ENCODE results near the gene IFT25. TPM values are rescaled to one million over a fixed set of nuclear protein-coding genes. Genes with fewer than 3 reads are reported as not detected.

IFT25 gene
- total RNA-seq, 1 donor from 2014 or later: 35.4 TPM

DNA sequence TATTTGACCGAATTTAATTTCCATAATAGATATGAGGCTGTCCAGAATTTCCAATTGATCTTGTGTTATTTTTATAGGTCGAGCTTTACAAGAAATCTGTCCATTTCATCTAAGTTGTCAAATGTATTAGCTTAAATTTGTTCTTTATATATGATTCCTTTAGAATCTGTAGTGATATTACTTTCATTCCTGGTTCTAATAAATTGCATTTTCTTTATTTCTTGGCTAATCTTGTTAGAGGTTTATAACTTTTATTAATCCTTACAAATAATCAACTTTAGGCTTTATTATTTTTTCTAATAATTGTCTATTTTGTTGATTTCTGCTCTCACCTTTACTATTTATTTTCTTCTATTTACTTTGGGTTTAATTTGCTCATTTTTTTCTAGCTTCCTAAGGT is 14.0 kb downstream of the IFT25 start:
- Mint-ChIP-seq H3K9me3 (ENCODE audit: low read depth) (peaks cover 3% of the 10 kb centered on the region), H3K36me3 (ENCODE audit: insufficient read depth) (peaks cover 32% of the 10 kb centered on the region), H3K4me3 (ENCODE audit: low read depth) (no peak overlapping the region), H3K27ac (no peak overlapping the region), H3K4me1 (ENCODE audit: low read depth) (no peaks in the 10 kb centered on the region), H3K27me3 (no peaks in the 10 kb centered on the region)
- no peak for DNase-seq (ENCODE audit: low spot score, unreplicated experiment)
- no peak for TF ChIP-seq CTCF (IDR thresholded peaks at IDR 0.05; ENCODE audit: unreplicated experiment)

- Mint-ChIP-seq H3K27me3 (no peaks in the 10 kb centered on the region), H3K27ac (no peak overlapping the region), H3K4me3 (ENCODE audit: low read depth) (no peak overlapping the region), H3K36me3 (ENCODE audit: insufficient read depth) (peaks cover 32% of the 10 kb centered on the region), H3K4me1 (ENCODE audit: low read depth) (no peaks in the 10 kb centered on the region), H3K9me3 (ENCODE audit: low read depth) (peaks cover 3% of the 10 kb centered on the region)
- DNase-seq (ENCODE audit: low spot score, unreplicated experiment): no peak
- TF ChIP-seq CTCF (IDR thresholded peaks at IDR 0.05; ENCODE audit: unreplicated experiment): no peak
These were observed 14.6 kb downstream of the IFT25 start for GRCh38 chr1:53930932-53931331.

- Mint-ChIP-seq H3K27ac (no peak overlapping the region), H3K27me3 (no peaks in the 10 kb centered on the region), H3K9me3 (ENCODE audit: low read depth) (no peaks in the 10 kb centered on the region), H3K4me3 (ENCODE audit: low read depth) (no peak overlapping the region), H3K36me3 (ENCODE audit: insufficient read depth) (peaks cover 27% of the 10 kb centered on the region), H3K4me1 (ENCODE audit: low read depth) (no peaks in the 10 kb centered on the region)
- TF ChIP-seq CTCF (IDR thresholded peaks at IDR 0.05; ENCODE audit: unreplicated experiment): no peak
- DNase-seq (ENCODE audit: low spot score, unreplicated experiment): no peak
These were observed 16.1 kb downstream of the IFT25 start for GRCh38 chr1:53929246-53929960.

- DNase-seq (ENCODE audit: low spot score, unreplicated experiment): no peak
- Mint-ChIP-seq H3K4me1 (ENCODE audit: low read depth) (no peaks in the 10 kb centered on the region), H3K4me3 (ENCODE audit: low read depth) (no peak overlapping the region), H3K27ac (no peak overlapping the region), H3K9me3 (ENCODE audit: low read depth) (no peaks in the 10 kb centered on the region), H3K36me3 (ENCODE audit: insufficient read depth) (peaks cover 16% of the 10 kb centered on the region), H3K27me3 (no peaks in the 10 kb centered on the region)
- no peak for TF ChIP-seq CTCF (IDR thresholded peaks at IDR 0.05; ENCODE audit: unreplicated experiment)
These were observed 18.1 kb downstream of the IFT25 start for GRCh38 chr1:53927376-53927881.

DNA sequence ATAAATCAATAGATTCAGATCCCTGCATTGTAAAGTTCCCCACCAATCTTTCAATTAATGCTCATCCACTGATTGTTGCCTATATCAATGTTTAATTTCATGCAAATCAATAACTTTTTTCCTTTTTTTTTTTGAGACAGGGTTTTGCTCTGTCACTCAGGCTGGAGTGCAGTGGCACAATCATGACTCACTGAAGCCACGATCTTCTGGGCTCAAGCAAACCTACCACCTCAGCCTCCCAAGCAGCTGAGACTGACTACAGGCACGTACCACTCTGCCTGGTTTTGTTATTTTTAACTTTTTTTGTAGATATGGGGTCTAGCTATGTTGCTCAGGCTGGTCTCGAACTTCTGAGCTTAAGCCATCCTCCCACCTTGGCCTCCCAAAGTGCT is 25.8 kb downstream of the IFT25 start:
- no peak for DNase-seq (ENCODE audit: low spot score, unreplicated experiment)
- Mint-ChIP-seq H3K36me3 (ENCODE audit: insufficient read depth) (peaks cover 17% of the 10 kb centered on the region), H3K9me3 (ENCODE audit: low read depth) (no peaks in the 10 kb centered on the region), H3K4me3 (ENCODE audit: low read depth) (no peak overlapping the region), H3K4me1 (ENCODE audit: low read depth) (peaks cover 4% of the 10 kb centered on the region), H3K27ac (no peak overlapping the region), H3K27me3 (no peaks in the 10 kb centered on the region)
- no peak for TF ChIP-seq CTCF (IDR thresholded peaks at IDR 0.05; ENCODE audit: unreplicated experiment)
